Measurements from ENCODE around the gene MSH2. TPM values are rescaled to one million over a fixed set of nuclear protein-coding genes. Genes with fewer than 3 reads are reported as not detected.

MSH2 gene
- total and polyA plus RNA-seq, 2 donors (not counting 3 experiments of a cell fraction or from before 2014, with no cell fraction given) = 9.7 to 30.5 TPM

GRCh38 chr2:47528874-47529273 lies 125.9 kb downstream of the MSH2 start:
- H3K27ac ChIP-seq (ENCODE audit: insufficient read depth, low read depth, low read length) = peak overlapping the region; percentile 12
- no peaks in the 10 kb centered on the region for H3K9me3 ChIP-seq (replicated peaks; ENCODE audit: control insufficient read depth, insufficient read depth, low read length)
- H3K9ac ChIP-seq (replicated peaks; ENCODE audit: extremely low read depth, insufficient read depth, low read length) = no peak overlapping the region
- dilution Hi-C loops (cut with MboI; ENCODE audit: extremely low pct_ligation_motif_present, low sequenced_read_pairs) (no loop called here), intact Hi-C loops (cut with micrococcal nuclease) (loop anchor here (5.0 kb wide), 1 partner anchor 127 kb away; the partner anchor contains the start of gene MSH2)
- BruUV-seq (replicated peaks) = no TSS peak
- H4K20me1 ChIP-seq (replicated peaks; ENCODE audit: control insufficient read depth, extremely low read depth, insufficient read depth, low read length) = no peaks in the 10 kb centered on the region
- H3K79me2 ChIP-seq (ENCODE audit: control insufficient read depth, insufficient read depth, low read length) = no peaks in the 10 kb centered on the region
- POLR2A ChIA-PET = no interaction called here
- H3K27me3 ChIP-seq (ENCODE audit: control insufficient read depth in 2 of 2, insufficient read depth in 2 of 2, low read length in 2 of 2) = no peaks in the 10 kb centered on the region
- no peaks in the 10 kb centered on the region for H3K9me1 ChIP-seq (replicated peaks; ENCODE audit: control insufficient read depth, extremely low read depth, insufficient read depth, low read length)
- TF ChIP-seq GATA2 (IDR thresholded peaks at IDR 0.05; ENCODE audit: insufficient read depth, insufficient read length, low read depth, low read length) = no peak
- peak; percentile 43 for TF ChIP-seq POLR2AphosphoS5 (IDR thresholded peaks at IDR 0.05; ENCODE audit: insufficient read depth, low read depth, low read length)
- peak; percentile 68 for TF ChIP-seq FOS (IDR thresholded peaks at IDR 0.05; ENCODE audit: borderline replicate concordance, insufficient read depth, low read length)
- H3K4me3 ChIP-seq (replicated peaks in 1 of 3; ENCODE audit: insufficient read depth in 1 of 3, low read depth in 1 of 3, low read length in 3 of 3) = no peak overlapping the region
- DNase-seq (ENCODE audit: low read depth, low spot score) (peak; percentile 71), FAIRE-seq (peak; percentile 100)
- peaks cover 17% of the 10 kb centered on the region for H3K4me1 ChIP-seq (ENCODE audit: control insufficient read depth, extremely low read depth, insufficient read depth, low read length)
- peak overlapping the region; percentile 1 for H3K4me2 ChIP-seq (ENCODE audit: insufficient read depth, low read length)
- no peak overlapping the region for H2AFZ ChIP-seq (ENCODE audit: low read depth, low read length)
- no peaks in the 10 kb centered on the region for H3K36me3 ChIP-seq (ENCODE audit: control insufficient read depth in 2 of 2, extremely low read depth in 1 of 2, insufficient read depth in 2 of 2, low read length in 2 of 2)
- CTCF ChIA-PET = interaction anchor here (1.1 to 2.3 kb wide), 3 partner anchors 91 to 239 kb away, joined by 3 to 12 read pairs (median 8); no protein-coding TSS in a partner anchor

- no peaks in the 10 kb centered on the region for H3K36me3 ChIP-seq (ENCODE audit: control insufficient read depth in 2 of 2, extremely low read depth in 1 of 2, insufficient read depth in 2 of 2, low read length in 2 of 2)
- dilution Hi-C loops (cut with MboI; ENCODE audit: extremely low pct_ligation_motif_present, low sequenced_read_pairs) (no loop called here), intact Hi-C loops (cut with micrococcal nuclease) (no loop called here)
- no peak overlapping the region for H3K27ac ChIP-seq (ENCODE audit: insufficient read depth, low read depth, low read length)
- no peak for DNase-seq (ENCODE audit: low read depth, low spot score)
- no peak overlapping the region for H2AFZ ChIP-seq (ENCODE audit: low read depth, low read length)
- no peak for TF ChIP-seq MAX (IDR thresholded peaks at IDR 0.05; ENCODE audit: insufficient read depth, insufficient read length)
- no peak for TF ChIP-seq GATA2 (IDR thresholded peaks at IDR 0.05; ENCODE audit: insufficient read depth, insufficient read length, low read depth, low read length)
- no peak for TF ChIP-seq EZH2 (IDR thresholded peaks at IDR 0.05; ENCODE audit: borderline replicate concordance, low read depth, low read length, severe bottlenecking)
- no peak for TF ChIP-seq POLR2AphosphoS5 (IDR thresholded peaks at IDR 0.05; ENCODE audit: insufficient read depth, low read depth, low read length)
- no peaks in the 10 kb centered on the region for H3K27me3 ChIP-seq (ENCODE audit: control insufficient read depth in 2 of 2, insufficient read depth in 2 of 2, low read length in 2 of 2)
- no peaks in the 10 kb centered on the region for H4K20me1 ChIP-seq (replicated peaks; ENCODE audit: control insufficient read depth, extremely low read depth, insufficient read depth, low read length)
- no peak overlapping the region for H3K4me2 ChIP-seq (ENCODE audit: insufficient read depth, low read length)
- no peaks in the 10 kb centered on the region for H3K79me2 ChIP-seq (ENCODE audit: control insufficient read depth, insufficient read depth, low read length)
- H3K9ac ChIP-seq (replicated peaks; ENCODE audit: extremely low read depth, insufficient read depth, low read length) = no peak overlapping the region
- BruUV-seq (replicated peaks) = no TSS peak
- ChIA-PET CTCF (no interaction called here), POLR2A (no interaction called here)
- FAIRE-seq = no peak
- H3K4me3 ChIP-seq (replicated peaks in 1 of 3; ENCODE audit: insufficient read depth in 1 of 3, low read depth in 1 of 3, low read length in 3 of 3) = no peak overlapping the region
- no peaks in the 10 kb centered on the region for H3K9me1 ChIP-seq (replicated peaks; ENCODE audit: control insufficient read depth, extremely low read depth, insufficient read depth, low read length)
- peaks cover 25% of the 10 kb centered on the region for H3K4me1 ChIP-seq (ENCODE audit: control insufficient read depth, extremely low read depth, insufficient read depth, low read length)
- H3K9me3 ChIP-seq (replicated peaks; ENCODE audit: control insufficient read depth, insufficient read depth, low read length) = no peaks in the 10 kb centered on the region
These were observed 127.3 kb downstream of the MSH2 start for GRCh38 chr2:47530105-47530760.
